Transverse colon (tissue), 3 donors: ENCODE results near the gene ELF3.

ENCODE experiments used
- CTCF ChIP-seq, 5 experiments: fragments of 200-600 bp in 3 of 5; fragments of 450-650 bp in 2 of 5; sonication (generic) in 3 of 5; IDR thresholded peaks; 1 replicate in 2 of 5; 2 replicates in 3 of 5; pipeline ENCODE4 v1.5.1; 2016 to 2017; ENCODE audit warnings: antibody characterized with exemption in 5 of 5, inconsistent platforms in 3 of 5, mild to moderate bottlenecking in 2 of 5, moderate library complexity in 1 of 5
- EP300 ChIP-seq: sonication (generic); formaldehyde crosslinking; IDR thresholded peaks from one replicate; pipeline ENCODE4 v1.6.1; 2017; ENCODE audit warnings: antibody characterized with exemption, low read depth

GRCh38 chr1:202034149-202034682 is 23.8 kb downstream of the ELF3 start:
- TF ChIP-seq CTCF (IDR thresholded peaks at IDR 0.05) (no peak), EP300 (no peak)
